Muscle layer of colon (tissue), 2 donors: Measurements from ENCODE around the gene RAC2.
"Not testable (repeated sequence)": the region's sequence is repeated elsewhere in the genome, so short reads cannot be mapped to it uniquely, and the experiment has no call there.

Source experiments
- H3K27ac ChIP-seq: one replicate; pipeline ENCODE4 v1.7.0; 2013; ENCODE audit warnings: low read depth, mild to moderate bottlenecking, low read length, moderate library complexity
- H3K27me3 ChIP-seq, 2 donors: one replicate each; pipeline ENCODE4 v1.7.0; 2013; ENCODE audit warnings: low read length in 2 of 2, mild to moderate bottlenecking in 2 of 2; ENCODE audit not compliant: insufficient read depth in 2 of 2, control insufficient read depth in 1 of 2
- H3K36me3 ChIP-seq: one replicate; pipeline ENCODE4 v1.7.0; 2013; ENCODE audit warnings: mild to moderate bottlenecking, low read length; ENCODE audit not compliant: insufficient read depth
- H3K4me1 ChIP-seq: one replicate; pipeline ENCODE4 v1.7.0; 2013; ENCODE audit warnings: mild to moderate bottlenecking, low read length; ENCODE audit not compliant: insufficient read depth
- H3K4me3 ChIP-seq, 2 donors: one replicate each; pipeline ENCODE4 v1.7.0; 2013; ENCODE audit warnings: low read length in 2 of 2, low read depth in 1 of 2, mild to moderate bottlenecking in 1 of 2, moderate library complexity in 1 of 2
- H3K9ac ChIP-seq: one replicate; pipeline ENCODE4 v1.7.0; 2013; ENCODE audit warnings: low read length
- H3K9me3 ChIP-seq: one replicate; pipeline ENCODE4 v1.7.0; 2013; ENCODE audit warnings: mild to moderate bottlenecking, low read length
- donor health status: abdominal sarcoma.
- donor health status: Adenocarcinoma of cecum.

The RAC2 gene

GRCh38 chr22:37203354-37204044 is 40.6 kb downstream of the RAC2 start:
- Histone ChIP-seq H3K4me3 (no peak overlapping the region), H3K36me3 (no peaks in the 10 kb centered on the region), H3K27me3 (no peaks in the 10 kb centered on the region), H3K9me3 (no peaks in the 10 kb centered on the region), H3K27ac (no peak overlapping the region), H3K9ac (no peak overlapping the region), H3K4me1 (peaks cover 5% of the 10 kb centered on the region)

GRCh38 chr22:37202716-37203115 is 41.4 kb downstream of the RAC2 start:
- no peaks in the 10 kb centered on the region for H3K27me3 ChIP-seq
- no peaks in the 10 kb centered on the region for H3K9me3 ChIP-seq
- H3K9ac ChIP-seq, result no peak overlapping the region
- H3K4me3 ChIP-seq, result no peak overlapping the region
- no peak overlapping the region for H3K27ac ChIP-seq
- no peaks in the 10 kb centered on the region for H3K36me3 ChIP-seq
- peaks cover 12% of the 10 kb centered on the region for H3K4me1 ChIP-seq

- no peaks in the 10 kb centered on the region for H3K27me3 ChIP-seq
- no peaks in the 10 kb centered on the region for H3K36me3 ChIP-seq
- H3K9me3 ChIP-seq, result no peaks in the 10 kb centered on the region
- H3K9ac ChIP-seq, result no peak overlapping the region
- peaks cover 18% of the 10 kb centered on the region for H3K4me1 ChIP-seq
- H3K27ac ChIP-seq, result no peak overlapping the region
- no peak overlapping the region for H3K4me3 ChIP-seq
These were observed 42.0 kb downstream of the RAC2 start for GRCh38 chr22:37202001-37202555.

- H3K9ac ChIP-seq, result not testable (repeated sequence)
These were observed 42.6 kb downstream of the RAC2 start for GRCh38 chr22:37201443-37201820.

GRCh38 chr22:37199760-37200108 is 44.3 kb downstream of the RAC2 start:
- H3K4me1 ChIP-seq, result peaks cover 32% of the 10 kb centered on the region
- no peaks in the 10 kb centered on the region for H3K27me3 ChIP-seq
- no peaks in the 10 kb centered on the region for H3K36me3 ChIP-seq
- no peaks in the 10 kb centered on the region for H3K9me3 ChIP-seq
- no peak overlapping the region for H3K27ac ChIP-seq
- H3K4me3 ChIP-seq, result peak overlapping the region; percentile 24 to 67
- peak overlapping the region; percentile 68 for H3K9ac ChIP-seq

More at GRCh38 chr22:37201443-37201820, 42.6 kb downstream of the RAC2 start:
- H3K4me3 ChIP-seq, H3K36me3 ChIP-seq, H3K27ac ChIP-seq, H3K9me3 ChIP-seq, H3K27me3 ChIP-seq: not testable (repeated sequence)
- peaks cover 25% of the 10 kb centered on the region for H3K4me1 ChIP-seq

- peak overlapping the region; percentile 56 to 96 for H3K4me3 ChIP-seq
These were observed 44.8 kb downstream of the RAC2 start for GRCh38 chr22:37199103-37199759.

GRCh38 chr22:37198258-37199102 is 45.6 kb downstream of the RAC2 start:
- H3K27me3 ChIP-seq, result no peaks in the 10 kb centered on the region
- H3K4me1 ChIP-seq, result peaks cover 32% of the 10 kb centered on the region
- H3K36me3 ChIP-seq, result no peaks in the 10 kb centered on the region
- peak overlapping the region; percentile 92 for H3K9ac ChIP-seq
- H3K27ac ChIP-seq, result peak overlapping the region; percentile 89
- H3K4me3 ChIP-seq, result peak overlapping the region; percentile 56 to 96
- no peaks in the 10 kb centered on the region for H3K9me3 ChIP-seq

More at GRCh38 chr22:37199103-37199759, 44.8 kb downstream of the RAC2 start:
- Histone ChIP-seq H3K36me3 (no peaks in the 10 kb centered on the region), H3K27me3 (no peaks in the 10 kb centered on the region), H3K4me1 (peaks cover 32% of the 10 kb centered on the region), H3K9ac (peak overlapping the region; percentile 92), H3K9me3 (no peaks in the 10 kb centered on the region), H3K27ac (peak overlapping the region; percentile 89)

GRCh38 chr22:37197451-37198257 is 46.4 kb downstream of the RAC2 start:
- Histone ChIP-seq H3K9ac (peak overlapping the region; percentile 51), H3K4me1 (peaks cover 32% of the 10 kb centered on the region), H3K27ac (peak overlapping the region; percentile 89), H3K27me3 (no peaks in the 10 kb centered on the region), H3K9me3 (no peaks in the 10 kb centered on the region), H3K36me3 (no peaks in the 10 kb centered on the region), H3K4me3 (peak overlapping the region in 1 of 2 donors; percentile 96)

- Histone ChIP-seq H3K4me1 (peaks cover 32% of the 10 kb centered on the region), H3K4me3 (no peak overlapping the region), H3K9me3 (no peaks in the 10 kb centered on the region), H3K27me3 (no peaks in the 10 kb centered on the region), H3K27ac (peak overlapping the region; percentile 89), H3K36me3 (no peaks in the 10 kb centered on the region), H3K9ac (no peak overlapping the region)
These were observed 47.3 kb downstream of the RAC2 start for GRCh38 chr22:37196539-37197450.

GRCh38 chr22:37195921-37196320 is 48.1 kb downstream of the RAC2 start:
- no peaks in the 10 kb centered on the region for H3K9me3 ChIP-seq
- no peaks in the 10 kb centered on the region for H3K27me3 ChIP-seq
- H3K9ac ChIP-seq, result no peak overlapping the region
- no peak overlapping the region for H3K4me3 ChIP-seq
- peak overlapping the region; percentile 89 for H3K27ac ChIP-seq
- H3K4me1 ChIP-seq, result peaks cover 32% of the 10 kb centered on the region
- no peaks in the 10 kb centered on the region for H3K36me3 ChIP-seq
